SU-DHL-6 (cell line): Measurements from ENCODE around the gene GPR65.

ENCODE experiments used
- CTCF ChIP-seq: fragments of 200-600 bp; sonication (generic); IDR thresholded peaks from one replicate; pipeline ENCODE4 v1.5.1; 2017; ENCODE audit warnings: antibody characterized with exemption, mild to moderate bottlenecking, low read length, moderate library complexity; ENCODE audit not compliant: insufficient read depth, poor library complexity, severe bottlenecking
- EZH2phosphoT487 ChIP-seq: fragments of 200-600 bp; sonication (generic), shearing (Covaris generic); conservative IDR thresholded peaks from 2 replicates; pipeline ENCODE4 v1.6.1; 2018; ENCODE audit warnings: mild to moderate bottlenecking, antibody characterized with exemption, low read length, moderate library complexity, mixed read lengths

DNA sequence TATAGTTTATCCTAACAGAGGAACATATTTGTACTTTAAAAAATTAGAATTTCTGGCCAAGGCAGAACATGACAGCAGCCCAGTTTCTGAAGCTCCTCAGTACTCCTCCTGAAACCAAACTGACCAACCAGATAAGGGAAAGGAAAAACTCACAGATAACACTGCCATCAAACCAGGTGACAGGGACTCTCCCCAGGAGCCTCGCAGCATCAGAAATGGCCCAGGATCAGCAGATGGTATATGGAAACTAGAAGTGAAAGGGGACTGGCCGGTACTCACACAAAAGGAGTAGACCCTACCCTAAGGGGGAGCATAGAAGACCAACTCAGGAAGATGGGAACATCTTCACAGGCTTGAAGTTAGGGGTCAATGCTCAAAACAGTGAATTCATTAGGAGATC, 33.9 kb upstream of the GPR65 start:
- TF ChIP-seq CTCF (no peak), EZH2phosphoT487 (no peak)
